ENCODE results near the gene DGKI.
A peak's percentile ranks its signal among the peaks of the same experiment; 100 is the strongest.

DGKI gene

GRCh38 chr7:137343281-137343841, 503.4 kb downstream of the DGKI start, which contains the start of gene PTN:
TSS of gene PTN (minus strand) at chr7:137343733. CDS start at chr7:137254973, 88,760 bp downstream.
- DNase-seq (ENCODE audit: low read depth), result peak; percentile 55

- no peak for DNase-seq (ENCODE audit: low read depth)
Observed at GRCh38 chr7:137342828-137343261, 503.9 kb downstream of the DGKI start.

- no peak for DNase-seq (ENCODE audit: low read depth)
Observed at GRCh38 chr7:137342265-137342664, 504.5 kb downstream of the DGKI start.

- no peak for DNase-seq (ENCODE audit: low read depth)
Observed at GRCh38 chr7:137337902-137338301, 508.9 kb downstream of the DGKI start.

- DNase-seq (ENCODE audit: low read depth), result no peak
Observed at GRCh38 chr7:137335814-137336213, 511.0 kb downstream of the DGKI start.

GRCh38 chr7:137331378-137331777, 515.4 kb downstream of the DGKI start:
- DNase-seq (ENCODE audit: low read depth), result peak; percentile 44

All from stromal cell of bone marrow (primary cell).